SH-SY5Y (cell line): ENCODE measurements around the gene CLCNKB.

ENCODE experiments used
- GATA2 ChIP-seq: IDR thresholded peaks from 2 replicates; pipeline ENCODE4 v1.6.1; 2011; ENCODE audit warnings: mild to moderate bottlenecking, low read depth, low read length
- GATA3 ChIP-seq: IDR thresholded peaks from 2 replicates; pipeline ENCODE4 v1.6.1; 2011; ENCODE audit warnings: low read depth, mild to moderate bottlenecking, low read length, moderate library complexity

- no peak for TF ChIP-seq GATA2
- TF ChIP-seq GATA3 = no peak
Measured at GRCh38 chr1:16018308-16018707, 25.3 kb upstream of the CLCNKB start.
